ENCODE data around the gene CFAP53.

- TF ChIP-seq CTCF (IDR thresholded peaks at IDR 0.05; ENCODE audit: insufficient read depth, low read depth, low read length) = no peak
- TF ChIP-seq EZH2 (IDR thresholded peaks at IDR 0.05; ENCODE audit: insufficient read depth, low read length) = no peak
These were observed 13.5 kb upstream of the CFAP53 start for GRCh38 chr18:50279752-50280151.

All from astrocyte (in vitro differentiated cells and primary cell).